Cardiac septum (tissue), 1 donor: Measurements from ENCODE around the gene DNAJA1. TPM values are rescaled to one million over a fixed set of nuclear protein-coding genes. Genes with fewer than 3 reads are reported as not detected.
"Not testable (repeated sequence)": the region's sequence is repeated elsewhere in the genome, so short reads cannot be mapped to it uniquely, and the experiment has no call there.

ENCODE experiments used
- DNase-seq: peaks from one replicate; pipeline ENCODE4 v3.0.0-alpha.2; 2020; ENCODE audit warnings: low spot score
- intact Hi-C: fragments of 100-400 bp; cut with DNase I; formaldehyde crosslinking; loops from one replicate; pipeline ENCODE4 v1.14.0; 2022
- total RNA-seq: library from RNA; stranded (reverse); fragmentation: NEBNext Ultra II Directional; extraction: Animal tissue kit (Norgen Biotek cat#: 25700); gene quantifications from one replicate; pipeline ENCODE4 v1.2.1, GENCODE V29; 2021
- donor health status: DM: no; HTN: no; CAD: no.

Gene DNAJA1
- total RNA-seq, 1 donor from 2014 or later = 87.6 TPM

GRCh38 chr9:33068991-33069390 is 43.9 kb downstream of the DNAJA1 start:
- intact Hi-C loops = no loop called here

DNA sequence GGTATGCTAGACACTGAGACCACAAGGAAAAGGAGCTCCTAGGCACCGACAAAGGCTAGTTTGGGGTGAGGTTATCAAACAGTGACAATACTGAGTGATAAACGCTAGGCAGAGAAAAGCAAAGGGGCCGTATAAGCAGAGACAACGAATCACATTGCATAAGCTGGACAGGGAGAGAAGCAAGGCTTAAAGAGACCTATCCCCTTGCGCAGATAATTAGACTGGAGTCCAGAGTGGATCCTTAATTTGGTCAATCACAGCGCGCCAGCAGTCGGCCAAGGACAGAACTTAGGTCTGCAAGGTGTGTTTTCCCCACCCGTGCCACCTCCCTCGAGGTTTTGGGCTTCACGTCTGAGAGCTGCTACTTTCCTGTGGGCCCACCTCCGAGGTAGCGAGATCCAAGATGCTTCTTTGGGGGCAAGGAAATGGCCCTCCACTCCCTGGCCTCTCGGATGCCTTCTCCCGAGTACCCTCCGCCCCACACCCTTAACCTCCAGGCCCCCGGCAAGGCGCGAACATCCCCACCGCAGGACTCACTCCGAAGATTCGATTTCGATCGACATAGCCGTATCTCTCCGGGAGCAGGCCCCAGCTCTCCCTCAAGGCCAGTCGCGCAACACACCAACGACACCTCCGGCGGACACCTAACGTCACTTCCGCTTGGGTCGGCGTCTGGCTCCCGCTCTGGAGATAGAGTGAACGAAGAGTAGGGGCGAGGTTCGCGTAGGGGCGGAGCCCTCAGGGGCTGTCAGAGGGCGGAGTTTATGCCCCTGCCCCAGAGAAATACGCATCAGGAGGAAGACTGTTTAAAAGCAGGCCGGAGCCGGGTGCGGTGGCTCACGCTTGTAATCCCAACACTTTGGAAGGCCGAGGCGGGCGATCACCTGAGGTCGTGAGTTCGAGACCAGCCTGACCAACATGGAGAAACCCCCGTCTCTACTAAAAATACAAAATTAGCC is 51.3 kb downstream of the DNAJA1 start, which contains the start of gene SMU1:
SMU1 (minus strand) TSS at position 629 of the 959 bp plus-strand sequence; CDS start at position 563, 66 bp downstream.
- intact Hi-C loops = loop anchor here (5.0 kb wide), 1 partner anchor 49 kb away; the partner anchor contains the start of gene DNAJA1
- DNase-seq = peak; percentile 99

More at GRCh38 chr9:33068991-33069390, 43.9 kb downstream of the DNAJA1 start:
- no peak for DNase-seq

DNA sequence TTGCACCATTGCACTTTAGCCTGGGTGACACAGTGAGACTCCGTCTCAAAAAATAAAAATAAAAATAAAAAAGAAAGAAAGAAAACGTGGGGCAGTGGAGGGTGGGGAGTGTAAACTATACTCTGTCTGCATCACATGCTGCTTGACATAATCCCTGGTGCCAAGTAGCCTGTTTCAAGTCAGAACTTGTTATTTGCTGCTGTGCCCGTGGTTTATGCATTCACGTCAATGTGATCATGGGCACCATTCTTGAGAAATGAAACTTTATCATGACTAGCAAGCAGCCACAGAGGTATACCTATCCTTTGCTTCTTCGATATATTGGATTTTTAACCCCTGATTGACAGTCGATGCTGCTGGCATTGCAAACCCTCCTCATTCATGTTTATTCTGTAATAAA is 55.5 kb downstream of the DNAJA1 start:
- DNase-seq = no peak
- intact Hi-C loops = loop anchor here (5.0 kb wide), 2 partner anchors 57 to 87 kb away; partner anchors contain the start of gene B4GALT1

DNA sequence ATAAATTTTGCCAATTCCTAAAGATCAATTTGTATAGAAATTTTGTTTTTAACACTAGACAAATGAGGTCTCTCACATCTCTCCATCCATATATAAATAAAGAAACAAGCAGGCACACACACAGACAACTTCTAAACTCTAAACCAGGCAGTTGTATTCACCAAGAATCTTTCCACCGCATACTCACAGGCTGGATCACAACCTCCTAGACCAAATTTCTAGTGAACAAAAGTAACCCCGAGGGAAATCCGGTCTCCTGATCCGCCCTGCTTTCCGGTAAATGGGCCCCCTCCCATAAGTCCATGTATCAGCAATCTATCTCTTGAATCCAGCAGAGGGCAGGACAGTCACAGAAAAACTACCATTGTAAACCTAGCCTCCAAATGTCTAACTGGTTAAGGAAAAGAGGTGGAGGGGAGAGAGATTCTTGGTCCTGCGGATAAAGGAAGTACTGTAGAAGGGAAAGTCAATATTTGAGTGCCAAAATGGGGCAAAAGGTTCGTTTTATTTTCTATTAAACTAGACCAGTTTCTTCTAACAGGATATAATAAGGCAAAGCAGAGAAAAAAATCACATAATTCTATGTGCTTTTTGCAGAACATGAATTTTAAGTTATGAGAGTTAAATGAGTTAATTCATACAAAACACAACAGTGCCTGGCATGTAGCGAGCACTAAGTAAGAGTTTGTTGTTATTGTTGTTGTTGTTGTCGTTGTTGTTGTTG is 56.2 kb downstream of the DNAJA1 start:
- intact Hi-C loops = loop anchor here (1.0 to 5.0 kb wide), 3 partner anchors 56 to 144 kb away; partner anchors contain the start of gene B4GALT1
- no peak for DNase-seq

DNA sequence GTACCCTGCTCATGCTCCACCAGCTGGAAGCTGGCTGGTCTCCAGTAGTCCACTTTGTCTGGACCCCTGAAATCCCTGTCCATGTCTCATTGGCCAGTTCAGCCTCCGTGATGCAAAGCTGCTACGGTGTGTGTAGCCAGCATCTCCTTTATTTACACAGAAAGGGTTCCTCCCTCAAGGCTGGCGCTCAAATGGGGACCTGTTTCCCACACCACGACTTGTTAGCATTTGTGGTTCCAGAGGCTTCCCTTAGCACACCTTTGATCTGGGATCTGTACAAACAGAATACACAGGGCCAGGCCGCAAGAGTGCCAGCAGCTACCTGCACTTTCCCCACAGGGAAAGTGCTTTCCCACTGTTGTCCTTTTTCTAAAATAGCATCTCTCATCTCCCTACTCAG is 57.1 kb downstream of the DNAJA1 start:
- intact Hi-C loops = loop anchor here (5.0 kb wide), 2 partner anchors 55 to 85 kb away; partner anchors contain the start of gene B4GALT1
- no peak for DNase-seq

- intact Hi-C loops = loop anchor here (5.0 kb wide), 2 partner anchors 55 to 85 kb away; partner anchors contain the start of gene B4GALT1
- DNase-seq = no peak
Observed at GRCh38 chr9:33082538-33083326, 57.7 kb downstream of the DNAJA1 start.

DNA sequence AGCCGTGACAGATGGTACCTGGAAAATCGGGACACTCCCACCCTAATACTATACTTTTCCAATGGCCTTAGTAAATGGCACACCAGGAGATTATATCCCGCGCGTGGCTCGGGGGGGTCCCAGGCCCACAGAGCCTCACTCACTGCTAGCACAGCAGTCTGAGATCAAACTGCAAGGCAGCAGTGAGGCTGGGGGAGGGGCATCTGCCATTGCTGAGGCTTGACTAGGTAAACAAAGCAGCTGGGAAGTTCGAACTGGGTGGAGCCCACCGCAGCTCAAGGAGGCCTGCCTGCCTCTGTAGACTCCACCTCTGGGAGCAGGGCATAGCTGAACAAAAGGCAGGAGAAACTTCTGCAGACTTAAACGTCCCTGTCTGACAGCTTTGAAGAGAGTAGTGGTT is 60.6 kb downstream of the DNAJA1 start:
- intact Hi-C loops, DNase-seq: not testable (repeated sequence)

Other genes starting within 250 kb of the DNAJA1 start
- not detected for gene TMEM215, start 241.7 kb upstream of the DNAJA1 start, total RNA-seq
- gene APTX, start 23.6 kb upstream of the DNAJA1 start, total RNA-seq = 18.7 TPM
- 16.4 TPM for gene SMU1, start 51.4 kb downstream of the DNAJA1 start, total RNA-seq
- gene B4GALT1, start 142.1 kb downstream of the DNAJA1 start, total RNA-seq = 35.7 TPM
- not detected for gene SPINK4, start 214.9 kb downstream of the DNAJA1 start, total RNA-seq
- 150 TPM for gene BAG1, start 239.4 kb downstream of the DNAJA1 start, total RNA-seq
- 53.8 TPM for gene CHMP5, start 239.8 kb downstream of the DNAJA1 start, total RNA-seq